ENCODE measurements around the gene NHLRC2.
"Not testable (repeated sequence)": the region's sequence is repeated elsewhere in the genome, so short reads cannot be mapped to it uniquely, and the experiment has no call there.

NHLRC2 gene

GRCh38 chr10:113933894-113934532 is 79.6 kb downstream of the NHLRC2 start:
- DNase-seq (ENCODE audit: low read depth, low spot score): no peak
- no peak overlapping the region for H3K27ac ChIP-seq

GRCh38 chr10:113937258-113937657 is 82.8 kb downstream of the NHLRC2 start:
- DNase-seq (ENCODE audit: low read depth, low spot score): no peak
- no peak overlapping the region for H3K27ac ChIP-seq

- no peak for DNase-seq (ENCODE audit: low read depth, low spot score)
- no peak overlapping the region for H3K27ac ChIP-seq
Measured at GRCh38 chr10:113937756-113938155, 83.3 kb downstream of the NHLRC2 start.

- DNase-seq (ENCODE audit: low read depth, low spot score): no peak
- H3K27ac ChIP-seq: no peak overlapping the region
Measured at GRCh38 chr10:113939212-113939860, 84.9 kb downstream of the NHLRC2 start.

- DNase-seq (ENCODE audit: low read depth, low spot score): no peak
- H3K27ac ChIP-seq: no peak overlapping the region
Measured at GRCh38 chr10:113941140-113941539, 86.7 kb downstream of the NHLRC2 start.

- not testable (repeated sequence) for DNase-seq (ENCODE audit: low read depth, low spot score); H3K27ac ChIP-seq
Measured at GRCh38 chr10:113943196-113943595, 88.7 kb downstream of the NHLRC2 start.

GRCh38 chr10:113945075-113945686 is 90.7 kb downstream of the NHLRC2 start:
- no peak for DNase-seq (ENCODE audit: low read depth, low spot score)

GRCh38 chr10:113945687-113946085 is 91.2 kb downstream of the NHLRC2 start:
- no peak for DNase-seq (ENCODE audit: low read depth, low spot score)
- H3K27ac ChIP-seq: peak overlapping the region; percentile 15

More at GRCh38 chr10:113945075-113945686, 90.7 kb downstream of the NHLRC2 start:
- H3K27ac ChIP-seq: peak overlapping the region; percentile 15

- DNase-seq (ENCODE audit: low read depth, low spot score): no peak
Measured at GRCh38 chr10:113947184-113948041, 93.0 kb downstream of the NHLRC2 start.

GRCh38 chr10:113948048-113948447 is 93.6 kb downstream of the NHLRC2 start:
- DNase-seq (ENCODE audit: low read depth, low spot score): no peak
- no peak overlapping the region for H3K27ac ChIP-seq

More at GRCh38 chr10:113947184-113948041, 93.0 kb downstream of the NHLRC2 start:
- no peak overlapping the region for H3K27ac ChIP-seq

GRCh38 chr10:113950268-113950667 is 95.8 kb downstream of the NHLRC2 start:
- no peak for DNase-seq (ENCODE audit: low read depth, low spot score)
- H3K27ac ChIP-seq: no peak overlapping the region

- H3K27ac ChIP-seq: peak overlapping the region; percentile 4
- no peak for DNase-seq (ENCODE audit: low read depth, low spot score)
Measured at GRCh38 chr10:113953505-113954272, 99.2 kb downstream of the NHLRC2 start.

- no peak for DNase-seq (ENCODE audit: low read depth, low spot score)
- peak overlapping the region; percentile 4 for H3K27ac ChIP-seq
Measured at GRCh38 chr10:113954409-113954808, 99.9 kb downstream of the NHLRC2 start.

- DNase-seq (ENCODE audit: low read depth, low spot score): no peak
- no peak overlapping the region for H3K27ac ChIP-seq
Measured at GRCh38 chr10:113957013-113957412, 102.6 kb downstream of the NHLRC2 start.

- peak overlapping the region; percentile 58 for H3K27ac ChIP-seq
- DNase-seq (ENCODE audit: low read depth, low spot score): no peak
Measured at GRCh38 chr10:113958631-113959382, 104.3 kb downstream of the NHLRC2 start.

- DNase-seq (ENCODE audit: low read depth, low spot score): no peak
- H3K27ac ChIP-seq: peak overlapping the region; percentile 58
Measured at GRCh38 chr10:113959383-113959760, 104.9 kb downstream of the NHLRC2 start.

- peak overlapping the region; percentile 58 for H3K27ac ChIP-seq
- DNase-seq (ENCODE audit: low read depth, low spot score): no peak
Measured at GRCh38 chr10:113960617-113961181, 106.2 kb downstream of the NHLRC2 start.

GRCh38 chr10:113961182-113962031 is 106.9 kb downstream of the NHLRC2 start:
- peak overlapping the region; percentile 58 for H3K27ac ChIP-seq
- DNase-seq (ENCODE audit: low read depth, low spot score): no peak

Measured in epithelial cell of prostate (primary cell).